IPS DF 4.7 (cell line): Measurements from ENCODE around the gene RPS14.
"Not testable (repeated sequence)": the region's sequence is repeated elsewhere in the genome, so short reads cannot be mapped to it uniquely, and the experiment has no call there.

Source experiments
- DNase-seq: peaks from one replicate; pipeline ENCODE4 v3.0.0-alpha.2; 2013; ENCODE audit warnings: low spot score; ENCODE audit errors: extremely low read depth

The RPS14 gene

GRCh38 chr5:150446088-150446487 is 3.5 kb downstream of the RPS14 start:
- no peak for DNase-seq

- no peak for DNase-seq
Observed at GRCh38 chr5:150444770-150445169, 4.8 kb downstream of the RPS14 start.

GRCh38 chr5:150443242-150444075 is 6.1 kb downstream of the RPS14 start:
- DNase-seq, result no peak

GRCh38 chr5:150442699-150443080 is 6.8 kb downstream of the RPS14 start:
- no peak for DNase-seq

GRCh38 chr5:150441813-150442698 is 7.5 kb downstream of the RPS14 start:
- no peak for DNase-seq

GRCh38 chr5:150440948-150441812 is 8.4 kb downstream of the RPS14 start:
- no peak for DNase-seq

- DNase-seq, result no peak
Observed at GRCh38 chr5:150438873-150439546, 10.5 kb downstream of the RPS14 start.

GRCh38 chr5:150436141-150436680 is 13.3 kb downstream of the RPS14 start:
- DNase-seq, result no peak

- no peak for DNase-seq
Observed at GRCh38 chr5:150434464-150434863, 15.1 kb downstream of the RPS14 start.

- DNase-seq, result no peak
Observed at GRCh38 chr5:150431574-150431973, 18.0 kb downstream of the RPS14 start.

GRCh38 chr5:150431048-150431447 is 18.5 kb downstream of the RPS14 start:
- DNase-seq, result no peak

GRCh38 chr5:150429410-150429873 is 20.1 kb downstream of the RPS14 start:
- no peak for DNase-seq

- DNase-seq, result no peak
Observed at GRCh38 chr5:150428978-150429377, 20.6 kb downstream of the RPS14 start.

GRCh38 chr5:150428106-150428876 is 21.2 kb downstream of the RPS14 start:
- no peak for DNase-seq

GRCh38 chr5:150426165-150426564 is 23.4 kb downstream of the RPS14 start:
- not testable (repeated sequence) for DNase-seq

GRCh38 chr5:150422758-150423157 is 26.8 kb downstream of the RPS14 start:
- DNase-seq, result no peak

- no peak for DNase-seq
Observed at GRCh38 chr5:150422075-150422474, 27.5 kb downstream of the RPS14 start.

GRCh38 chr5:150419630-150420270 is 29.8 kb downstream of the RPS14 start:
- no peak for DNase-seq
